Neural cell (in vitro differentiated cells): ENCODE results near the gene SH3RF3. TPM values are rescaled to one million over a fixed set of nuclear protein-coding genes. Genes with fewer than 3 reads are reported as not detected.

Experiments used
- H2AFZ ChIP-seq: fragments of 200-600, 300-800 bp; sonication (generic), shearing (Covaris generic); 2 replicates; pipeline ENCODE4 v1.6.0; 2014; ENCODE audit warnings: low read depth, mild to moderate bottlenecking, antibody characterized with exemption, low read length, moderate library complexity
- H3F3A ChIP-seq: fragments of 200-600 bp; shearing (Covaris generic); 2 replicates; pipeline ENCODE4 v1.6.1; 2016; ENCODE audit warnings: mild to moderate bottlenecking, moderate library complexity, mixed read lengths, antibody characterized with exemption, low read length; ENCODE audit not compliant: insufficient read depth, poor library complexity, severe bottlenecking
- H3K27ac ChIP-seq: fragments of 200-600, 300-800 bp; sonication (generic), shearing (Covaris generic); 2 replicates; pipeline ENCODE4 v1.5.1; 2014; ENCODE audit warnings: mild to moderate bottlenecking, low read length, moderate library complexity
- H3K27me3 ChIP-seq: fragments of 300-800, 200-600 bp; sonication (generic), shearing (Covaris generic); 2 replicates; pipeline ENCODE4 v1.6.0; 2014; ENCODE audit warnings: mild to moderate bottlenecking, low read depth, low read length, moderate library complexity; ENCODE audit not compliant: insufficient read depth
- H3K36me3 ChIP-seq: fragments of 300-800, 200-600 bp; sonication (generic), shearing (Covaris generic); 2 replicates; pipeline ENCODE4 v1.5.1; 2014; ENCODE audit warnings: mild to moderate bottlenecking, antibody characterized with exemption, low read length, moderate library complexity; ENCODE audit not compliant: insufficient read depth
- H3K4me2 ChIP-seq: fragments of 300-800, 200-600 bp; sonication (generic), shearing (Covaris generic); 2 replicates; pipeline ENCODE4 v1.6.0; 2014; ENCODE audit warnings: mild to moderate bottlenecking, low read length
- H3K4me3 ChIP-seq: fragments of 300-800, 200-600 bp; sonication (generic), shearing (Covaris generic); 2 replicates; pipeline ENCODE4 v1.5.1; 2014; ENCODE audit warnings: mild to moderate bottlenecking, low read length, moderate library complexity
- H3K79me2 ChIP-seq: fragments of 200-600 bp; shearing (Covaris generic); replicated peaks from 2 replicates; pipeline ENCODE4 v1.6.0; 2014; ENCODE audit warnings: mild to moderate bottlenecking, low read length, moderate library complexity; ENCODE audit not compliant: insufficient read depth
- H3K9ac ChIP-seq: fragments of 300-800, 200-600 bp; sonication (generic), shearing (Covaris generic); 2 replicates; pipeline ENCODE4 v1.6.1; 2016; ENCODE audit warnings: mild to moderate bottlenecking, low read length, mixed read lengths
- H3K9me2 ChIP-seq: fragments of 200-600 bp; shearing (Covaris generic); 2 replicates; pipeline ENCODE4 v1.6.1; 2016; ENCODE audit warnings: mild to moderate bottlenecking, low read length, mixed read lengths; ENCODE audit not compliant: insufficient read depth
- H3K9me3 ChIP-seq: fragments of 200-600, 300-800 bp; sonication (generic), shearing (Covaris generic); 2 replicates; pipeline ENCODE4 v1.6.1; 2016; ENCODE audit warnings: mild to moderate bottlenecking, mixed run types, low read length, moderate library complexity, mixed read lengths
- H4K20me1 ChIP-seq: fragments of 200-600 bp; shearing (Covaris generic); 2 replicates; pipeline ENCODE4 v1.6.1; 2016; ENCODE audit warnings: mild to moderate bottlenecking, mixed run types; ENCODE audit not compliant: insufficient read depth
- EP300 ChIP-seq: fragments of 450-650 bp; conservative IDR thresholded peaks from 2 replicates; pipeline ENCODE4 v1.6.1; 2014; ENCODE audit warnings: antibody characterized with exemption, mild to moderate bottlenecking, moderate library complexity; ENCODE audit not compliant: poor library complexity, severe bottlenecking
- EZH2 ChIP-seq: fragments of 200-600, 300-800 bp; shearing (Covaris generic), sonication (generic); IDR thresholded peaks from 2 replicates; pipeline ENCODE4 v1.6.1; 2014; ENCODE audit warnings: antibody characterized with exemption, low read length, borderline replicate concordance, mild to moderate bottlenecking; ENCODE audit not compliant: insufficient read depth, poor library complexity, severe bottlenecking
- MXI1 ChIP-seq: fragments of 450-650 bp; conservative IDR thresholded peaks from 2 replicates; pipeline ENCODE4 v1.6.1; 2014; ENCODE audit warnings: antibody characterized with exemption, mild to moderate bottlenecking; ENCODE audit not compliant: poor library complexity, severe bottlenecking
- POLR2AphosphoS5 ChIP-seq: IDR thresholded peaks from 2 replicates; pipeline ENCODE4 v1.6.1; 2012
- RAD21 ChIP-seq: fragments of 450-650 bp; conservative IDR thresholded peaks from 2 replicates; pipeline ENCODE4 v1.6.1; 2014; ENCODE audit warnings: antibody characterized with exemption, mild to moderate bottlenecking, moderate library complexity
- REST ChIP-seq: IDR thresholded peaks from 2 replicates; pipeline ENCODE4 v1.6.1; 2012; ENCODE audit warnings: borderline replicate concordance
- SMC3 ChIP-seq: fragments of 450-650 bp; conservative IDR thresholded peaks from 2 replicates; pipeline ENCODE4 v1.6.1; 2014; ENCODE audit warnings: antibody characterized with exemption, mild to moderate bottlenecking, moderate library complexity; ENCODE audit not compliant: poor library complexity
- TAF1 ChIP-seq: IDR thresholded peaks from 2 replicates; pipeline ENCODE4 v1.6.1; 2012; ENCODE audit warnings: low read depth
- polyA plus RNA-seq: library from polyadenylated mRNA; depleted of rRNA; stranded (reverse); fragments of >200 nt; gene quantifications from 2 replicates; pipeline ENCODE4 v1.2.3, GENCODE V29; 2014
- TF ChIP-seq, protein P1 (sequence below): fragments of 450-650 bp; IDR thresholded peaks from 2 replicates; pipeline ENCODE4 v1.5.1; 2014; ENCODE audit warnings: antibody characterized with exemption, mild to moderate bottlenecking, moderate library complexity; ENCODE audit not compliant: poor library complexity, severe bottlenecking

Gene SH3RF3
- polyA plus RNA-seq, 1 donor from 2014 or later, result 0.53 TPM

- Histone ChIP-seq H3K4me2 (no peak overlapping the region), H3F3A (no peaks in the 10 kb centered on the region)
- TF ChIP-seq RAD21 (no peak), SMC3 (no peak), POLR2AphosphoS5 (no peak), EZH2 (no peak), TAF1 (no peak), EP300 (no peak), REST (no peak), MXI1 (no peak)
- TF ChIP-seq, protein P1, sequence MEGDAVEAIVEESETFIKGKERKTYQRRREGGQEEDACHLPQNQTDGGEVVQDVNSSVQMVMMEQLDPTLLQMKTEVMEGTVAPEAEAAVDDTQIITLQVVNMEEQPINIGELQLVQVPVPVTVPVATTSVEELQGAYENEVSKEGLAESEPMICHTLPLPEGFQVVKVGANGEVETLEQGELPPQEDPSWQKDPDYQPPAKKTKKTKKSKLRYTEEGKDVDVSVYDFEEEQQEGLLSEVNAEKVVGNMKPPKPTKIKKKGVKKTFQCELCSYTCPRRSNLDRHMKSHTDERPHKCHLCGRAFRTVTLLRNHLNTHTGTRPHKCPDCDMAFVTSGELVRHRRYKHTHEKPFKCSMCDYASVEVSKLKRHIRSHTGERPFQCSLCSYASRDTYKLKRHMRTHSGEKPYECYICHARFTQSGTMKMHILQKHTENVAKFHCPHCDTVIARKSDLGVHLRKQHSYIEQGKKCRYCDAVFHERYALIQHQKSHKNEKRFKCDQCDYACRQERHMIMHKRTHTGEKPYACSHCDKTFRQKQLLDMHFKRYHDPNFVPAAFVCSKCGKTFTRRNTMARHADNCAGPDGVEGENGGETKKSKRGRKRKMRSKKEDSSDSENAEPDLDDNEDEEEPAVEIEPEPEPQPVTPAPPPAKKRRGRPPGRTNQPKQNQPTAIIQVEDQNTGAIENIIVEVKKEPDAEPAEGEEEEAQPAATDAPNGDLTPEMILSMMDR, result no peak
These were observed 289.7 kb downstream of the SH3RF3 start for GRCh38 chr2:109418716-109419115.

DNA sequence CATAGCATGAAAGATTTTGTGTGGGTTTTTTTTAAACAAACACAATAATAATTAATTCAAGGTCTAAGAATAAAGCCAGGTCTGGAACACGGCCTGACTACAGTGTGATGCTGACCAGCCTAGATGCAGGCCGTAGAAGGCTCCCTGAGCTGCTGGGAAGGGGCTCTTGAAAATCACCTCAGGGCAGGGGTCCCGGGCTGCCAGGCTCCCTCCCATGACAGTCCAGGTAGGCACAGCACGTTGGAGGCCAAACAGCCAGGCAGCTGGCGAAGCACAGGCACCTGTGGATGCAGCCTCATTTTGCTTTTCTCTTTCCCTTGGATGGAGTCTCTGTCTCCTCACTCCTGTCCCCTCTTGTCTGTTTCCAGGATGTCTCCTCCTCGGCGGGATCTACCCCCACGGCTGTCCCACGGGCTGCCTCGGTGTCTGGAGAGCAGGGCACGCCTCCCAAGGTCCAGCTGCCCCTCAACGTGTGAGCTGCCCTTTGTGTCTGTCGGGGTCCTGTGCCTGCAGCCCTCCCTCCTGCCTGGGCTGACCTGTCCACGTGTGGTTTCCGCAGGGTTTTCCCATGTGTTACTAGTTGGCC, 290.3 kb downstream of the SH3RF3 start:
- Histone ChIP-seq H3K27ac (no peak overlapping the region), H3K9me2 (no peaks in the 10 kb centered on the region), H3F3A (no peaks in the 10 kb centered on the region), H3K4me3 (no peak overlapping the region), H3K9ac (no peak overlapping the region), H2AFZ (no peak overlapping the region), H4K20me1 (no peaks in the 10 kb centered on the region), H3K4me2 (no peak overlapping the region), H3K27me3 (no peaks in the 10 kb centered on the region), H3K36me3 (no peaks in the 10 kb centered on the region), H3K79me2 (no peaks in the 10 kb centered on the region), H3K9me3 (no peaks in the 10 kb centered on the region)
- TF ChIP-seq REST (no peak), EZH2 (no peak), MXI1 (no peak), RAD21 (no peak)
- TF ChIP-seq, protein P1, result no peak

More at GRCh38 chr2:109418716-109419115, 289.7 kb downstream of the SH3RF3 start:
- no peaks in the 10 kb centered on the region for H3K9me3 ChIP-seq
- H2AFZ ChIP-seq, result no peak overlapping the region
- H3K27me3 ChIP-seq, result no peaks in the 10 kb centered on the region
- H4K20me1 ChIP-seq, result no peaks in the 10 kb centered on the region
- H3K9ac ChIP-seq, result no peak overlapping the region
- no peaks in the 10 kb centered on the region for H3K9me2 ChIP-seq
- no peaks in the 10 kb centered on the region for H3K36me3 ChIP-seq
- no peak overlapping the region for H3K4me3 ChIP-seq
- no peak overlapping the region for H3K27ac ChIP-seq
- no peaks in the 10 kb centered on the region for H3K79me2 ChIP-seq
